Measurements from ENCODE around the gene SUGCT.
"Not testable (repeated sequence)": the region's sequence is repeated elsewhere in the genome, so short reads cannot be mapped to it uniquely, and the experiment has no call there.

Gene SUGCT

DNA sequence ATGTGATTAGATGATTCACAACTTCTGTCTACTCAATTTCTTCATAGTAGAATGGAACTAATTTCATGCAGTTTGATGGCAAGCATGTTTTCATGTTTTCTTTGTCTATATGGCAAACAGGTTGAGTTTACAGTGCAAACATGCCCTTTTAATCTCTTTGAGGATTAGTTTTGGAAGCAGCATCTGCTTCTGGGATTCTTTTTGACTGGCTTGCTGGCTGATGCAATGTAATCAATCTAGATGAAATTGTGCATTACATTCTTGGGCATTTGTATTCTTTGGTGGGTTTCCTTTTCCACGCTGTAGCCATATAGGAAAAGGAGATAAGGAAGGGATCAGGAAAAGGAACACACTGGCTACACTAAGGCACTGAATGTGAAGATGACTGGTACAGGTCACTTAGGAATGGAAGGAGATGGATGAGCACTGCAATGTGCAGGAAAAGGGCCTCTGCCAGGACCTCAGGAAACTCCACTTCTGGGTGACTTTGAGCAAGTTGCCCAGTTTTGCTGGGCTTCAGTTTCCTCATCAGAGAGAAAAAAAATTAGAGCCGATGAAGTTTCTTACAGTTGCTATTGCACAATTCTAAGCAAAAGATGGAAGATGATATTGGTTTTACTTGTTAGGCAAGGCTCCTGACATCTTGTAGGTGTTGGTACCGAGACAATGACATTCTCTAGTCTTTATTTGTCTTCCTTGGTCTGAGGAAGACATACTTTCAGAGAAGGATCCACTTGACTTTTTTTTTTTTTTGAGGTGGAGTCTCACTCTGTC, 269.1 kb downstream of the SUGCT start:
- no peak for DNase-seq (ENCODE audit: low read depth)
- TF ChIP-seq MAX (IDR thresholded peaks at IDR 0.05; ENCODE audit: low read depth, low read length), result no peak
- TF ChIP-seq, protein P1, sequence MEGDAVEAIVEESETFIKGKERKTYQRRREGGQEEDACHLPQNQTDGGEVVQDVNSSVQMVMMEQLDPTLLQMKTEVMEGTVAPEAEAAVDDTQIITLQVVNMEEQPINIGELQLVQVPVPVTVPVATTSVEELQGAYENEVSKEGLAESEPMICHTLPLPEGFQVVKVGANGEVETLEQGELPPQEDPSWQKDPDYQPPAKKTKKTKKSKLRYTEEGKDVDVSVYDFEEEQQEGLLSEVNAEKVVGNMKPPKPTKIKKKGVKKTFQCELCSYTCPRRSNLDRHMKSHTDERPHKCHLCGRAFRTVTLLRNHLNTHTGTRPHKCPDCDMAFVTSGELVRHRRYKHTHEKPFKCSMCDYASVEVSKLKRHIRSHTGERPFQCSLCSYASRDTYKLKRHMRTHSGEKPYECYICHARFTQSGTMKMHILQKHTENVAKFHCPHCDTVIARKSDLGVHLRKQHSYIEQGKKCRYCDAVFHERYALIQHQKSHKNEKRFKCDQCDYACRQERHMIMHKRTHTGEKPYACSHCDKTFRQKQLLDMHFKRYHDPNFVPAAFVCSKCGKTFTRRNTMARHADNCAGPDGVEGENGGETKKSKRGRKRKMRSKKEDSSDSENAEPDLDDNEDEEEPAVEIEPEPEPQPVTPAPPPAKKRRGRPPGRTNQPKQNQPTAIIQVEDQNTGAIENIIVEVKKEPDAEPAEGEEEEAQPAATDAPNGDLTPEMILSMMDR (IDR thresholded peaks at IDR 0.05; ENCODE audit: low read depth, low read length), result no peak
- TF ChIP-seq MYC (IDR thresholded peaks at IDR 0.05; ENCODE audit: low read depth, low read length), result no peak
- no peak overlapping the region for H3K4me3 ChIP-seq (ENCODE audit: low read depth, low read length)

GRCh38 chr7:40405991-40406390, 271.2 kb downstream of the SUGCT start:
- no peak overlapping the region for H3K4me3 ChIP-seq (ENCODE audit: low read depth, low read length)
- TF ChIP-seq, protein P1 (IDR thresholded peaks at IDR 0.05; ENCODE audit: low read depth, low read length), result no peak
- no peak for TF ChIP-seq MYC (IDR thresholded peaks at IDR 0.05; ENCODE audit: low read depth, low read length)
- TF ChIP-seq POLR2A (IDR thresholded peaks at IDR 0.05; ENCODE audit: extremely low read depth, insufficient read length), result no peak
- DNase-seq (ENCODE audit: low read depth), result no peak

- DNase-seq (ENCODE audit: low read depth), result no peak
- H3K4me3 ChIP-seq (ENCODE audit: low read depth, low read length), result no peak overlapping the region
- TF ChIP-seq, protein P1 (IDR thresholded peaks at IDR 0.05; ENCODE audit: low read depth, low read length), result no peak
Observed at GRCh38 chr7:40412323-40412722, 277.5 kb downstream of the SUGCT start.

DNA sequence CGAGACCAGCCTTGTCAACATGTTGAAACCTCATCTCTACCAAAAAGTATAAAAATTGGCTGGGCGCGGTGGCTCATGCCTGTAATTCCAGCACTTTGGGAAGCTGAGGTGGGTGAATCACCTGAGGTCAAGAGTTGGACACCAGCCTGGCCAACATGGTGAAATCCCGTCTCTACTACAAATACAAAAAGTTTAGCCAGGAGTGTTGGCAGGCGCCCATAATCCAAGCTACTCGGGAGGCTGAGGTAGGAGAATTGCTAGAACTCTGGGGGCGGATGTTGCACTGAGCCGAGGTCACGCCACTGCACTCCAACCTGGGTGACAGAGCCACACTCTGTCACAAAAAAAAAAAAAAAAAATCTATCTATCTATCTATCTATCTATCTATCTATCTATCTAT, 279.9 kb downstream of the SUGCT start:
- DNase-seq (ENCODE audit: low read depth), result not testable (repeated sequence)

GRCh38 chr7:40418448-40418847, 283.6 kb downstream of the SUGCT start:
- TF ChIP-seq MAX (IDR thresholded peaks at IDR 0.05; ENCODE audit: low read depth, low read length) (no peak), MYC (IDR thresholded peaks at IDR 0.05; ENCODE audit: low read depth, low read length) (no peak), POLR2A (IDR thresholded peaks at IDR 0.05; ENCODE audit: extremely low read depth, insufficient read length) (no peak)
- TF ChIP-seq, protein P1 (IDR thresholded peaks at IDR 0.05; ENCODE audit: low read depth, low read length), result no peak
- no peak for DNase-seq (ENCODE audit: low read depth)
- no peak overlapping the region for H3K4me3 ChIP-seq (ENCODE audit: low read depth, low read length)

More for the DNA sequence above, 279.9 kb downstream of the SUGCT start:
- not testable (repeated sequence) for H3K4me3 ChIP-seq (ENCODE audit: low read depth, low read length)

DNA sequence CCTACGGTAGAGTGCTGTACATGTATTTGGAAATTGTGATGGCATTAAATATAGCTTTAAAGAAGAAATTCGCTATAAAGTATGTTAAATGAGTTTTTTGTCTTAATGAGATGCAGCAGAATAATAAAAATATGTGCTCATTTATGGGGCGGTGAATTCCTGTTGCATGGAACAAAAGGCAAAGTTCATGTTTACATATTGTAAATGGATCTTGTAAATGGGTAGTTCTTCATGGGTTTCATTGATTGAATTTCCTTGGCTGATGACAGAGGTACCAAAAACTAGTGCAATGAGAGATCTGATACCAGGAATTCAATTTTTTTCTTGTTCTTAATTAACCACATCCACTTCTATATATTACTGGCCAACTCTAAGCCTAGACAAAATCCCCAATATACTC, 284.2 kb downstream of the SUGCT start:
- TF ChIP-seq POLR2A (IDR thresholded peaks at IDR 0.05; ENCODE audit: extremely low read depth, insufficient read length) (no peak), MYC (IDR thresholded peaks at IDR 0.05; ENCODE audit: low read depth, low read length) (no peak), MAX (IDR thresholded peaks at IDR 0.05; ENCODE audit: low read depth, low read length) (no peak)
- TF ChIP-seq, protein P1 (IDR thresholded peaks at IDR 0.05; ENCODE audit: low read depth, low read length), result no peak
- no peak for DNase-seq (ENCODE audit: low read depth)

More for the DNA sequence above, 284.2 kb downstream of the SUGCT start:
- H3K4me3 ChIP-seq (ENCODE audit: low read depth, low read length), result no peak overlapping the region
